Measurements from ENCODE around the gene SPECC1L.

- no peak for TF ChIP-seq POLR2A (IDR thresholded peaks at IDR 0.05; ENCODE audit: low read depth, low read length)
- TF ChIP-seq TAF1 (IDR thresholded peaks at IDR 0.05; ENCODE audit: low read depth, low read length) = no peak
Measured at GRCh38 chr22:24358105-24358836, 87.6 kb downstream of the SPECC1L start.
